ENCODE data around the gene SLC37A1.

GRCh38 chr21:42503711-42504110, 9.9 kb upstream of the SLC37A1 start:
- TF ChIP-seq EZH2 (IDR thresholded peaks at IDR 0.05; ENCODE audit: borderline replicate concordance, low read depth, low read length, poor library complexity, severe bottlenecking) (no peak), CTCF (conservative IDR thresholded peaks at IDR 0.05; ENCODE audit: low read depth, low read length) (no peak)

Measured in A673 (cell line).